ENCODE measurements around the gene UTP14C.
"Not testable (repeated sequence)": the region's sequence is repeated elsewhere in the genome, so short reads cannot be mapped to it uniquely, and the experiment has no call there.

DNA sequence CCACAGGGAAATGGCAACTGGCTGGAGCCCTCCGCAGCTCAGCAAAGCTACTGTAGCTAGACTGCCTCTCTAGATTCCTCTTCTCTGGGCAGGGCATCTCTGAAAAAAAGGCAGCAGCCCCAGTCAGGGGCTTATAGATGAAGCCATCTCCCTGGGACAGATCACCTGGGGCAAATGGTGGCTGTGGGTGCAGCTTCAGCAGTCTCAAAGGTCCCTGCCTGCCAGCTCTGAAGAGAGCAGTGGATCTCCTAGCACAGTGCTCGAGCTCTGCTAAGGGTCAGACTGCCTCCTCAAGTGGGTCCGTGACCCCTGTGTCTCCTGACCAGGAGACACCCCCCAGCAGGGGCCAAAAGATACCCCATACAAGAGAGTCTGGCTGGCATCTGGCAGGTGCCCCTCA is 41.2 kb upstream of the UTP14C start:
- not testable (repeated sequence) for TF ChIP-seq CTCF, POLR2A, POLR2AphosphoS5 (IDR thresholded peaks at IDR 0.05)
